K562 (cell line): ENCODE data around the gene CISD3. TPM values are rescaled to one million over a fixed set of nuclear protein-coding genes. Genes with fewer than 3 reads are reported as not detected.

ENCODE experiments used
- CBFA2T3 ChIP-seq: fragments of 450-650 bp; IDR thresholded peaks from 2 replicates; pipeline ENCODE4 v1.6.1; 2017
- ETS1 ChIP-seq: conservative IDR thresholded peaks from 2 replicates; pipeline ENCODE4 v1.6.1; 2011; ENCODE audit warnings: low read depth, mild to moderate bottlenecking, low read length; ENCODE audit not compliant: control insufficient read depth
- ETV5 ChIP-seq: sonication (generic); formaldehyde crosslinking; IDR thresholded peaks from 2 replicates; pipeline ENCODE4 v1.4.0; 2020; ENCODE audit warnings: low read depth, mild to moderate bottlenecking, missing genetic modification reagents
- GABPA ChIP-seq: fragments of 200-800 bp; sonication (Bioruptor generic); conservative IDR thresholded peaks from 2 replicates; pipeline ENCODE4 v1.6.1; 2016; ENCODE audit warnings: low read depth, missing genetic modification characterization, missing compliant biosample characterization
- GTF2F1 ChIP-seq: IDR thresholded peaks from 2 replicates; pipeline ENCODE4 v1.6.1; 2011; ENCODE audit warnings: low read depth, low read length, improper control_type of control experiment
- MAZ ChIP-seq, 2 experiments: fragments of 450-650 bp in 1 of 2; sonication (generic) in 1 of 2; formaldehyde crosslinking; IDR thresholded peaks in 1 of 2; conservative IDR thresholded peaks in 1 of 2; 2 replicates each; pipeline versions ENCODE4 v1.4.0 to v1.5.0; 2020; ENCODE audit warnings: mild to moderate bottlenecking in 1 of 2, missing genetic modification reagents in 1 of 2
- MYC ChIP-seq, 2 experiments: fragments of 250-450 bp in 1 of 2; sonication (Bioruptor Pico) in 1 of 2; IDR thresholded peaks; 2 replicates each; pipeline versions ENCODE4 v1.5.1 to v1.6.1; 2012 to 2021; ENCODE audit warnings: low read depth in 2 of 2, borderline replicate concordance in 1 of 2, improper control_type of control experiment in 1 of 2, low read length in 1 of 2, mild to moderate bottlenecking in 1 of 2, moderate library complexity in 1 of 2
- NELFE ChIP-seq: IDR thresholded peaks from 2 replicates; pipeline ENCODE4 v1.6.1; 2011; ENCODE audit warnings: mild to moderate bottlenecking; ENCODE audit not compliant: insufficient read depth, insufficient read length
- PHB ChIP-seq: fragments of 250-450 bp; sonication (Bioruptor Pico); IDR thresholded peaks from 2 replicates; pipeline ENCODE4 v1.5.0; 2021
- RBBP5 ChIP-seq: fragments of 200-600 bp; sonication (generic); IDR thresholded peaks from 2 replicates; pipeline ENCODE4 v1.6.1; 2012; ENCODE audit warnings: borderline replicate concordance, mild to moderate bottlenecking, low read length, control low read depth, inconsistent platforms; ENCODE audit not compliant: insufficient read depth, poor library complexity, severe bottlenecking
- SPI1 ChIP-seq: IDR thresholded peaks from 2 replicates; pipeline ENCODE4 v1.6.1; 2011; ENCODE audit warnings: low read depth, low read length, control low read depth, borderline replicate concordance
- TAF15 ChIP-seq: fragments of 200-400 bp; formaldehyde crosslinking; IDR thresholded peaks from 2 replicates; pipeline ENCODE4 v1.6.1; 2017; ENCODE audit warnings: mild to moderate bottlenecking, low read depth, low read length, moderate library complexity
- TSC22D4 ChIP-seq: fragments of 450-650 bp; IDR thresholded peaks from 2 replicates; pipeline ENCODE4 v1.6.1; 2016; ENCODE audit warnings: missing genetic modification characterization, missing biosample characterization, control low read depth
- ZBTB5 ChIP-seq: fragments of 450-650 bp; IDR thresholded peaks from 2 replicates; pipeline ENCODE4 v1.6.1; 2017; ENCODE audit warnings: antibody characterized with exemption
- ZNF212 ChIP-seq: fragments of 450-650 bp; formaldehyde crosslinking; IDR thresholded peaks from 2 replicates; pipeline ENCODE4 v1.4.0; 2020; ENCODE audit warnings: mild to moderate bottlenecking
- polyA plus RNA-seq, 8 experiments: library from polyadenylated mRNA; depleted of rRNA in 4 of 8; stranded (reverse) in 5 of 8; unstranded in 3 of 8; fragments of >200 nt; fragmentation: Nextera tagmentation in 2 of 8; fragmentation: Illumina TruSeq in 1 of 8; extraction: Ambion mirVana in 2 of 8; extraction: Trizol in 1 of 8; gene quantifications; 2 replicates each; pipeline versions ENCODE4 v1.2.1 to v1.2.3, GENCODE V29; 2011 to 2014; ENCODE audit warnings: inconsistent platforms in 1 of 8, missing spikeins in 1 of 8
- total RNA-seq, 7 experiments: library from RNA; depleted of rRNA in 6 of 7; stranded (reverse); fragments of >200 nt in 6 of 7; fragmentation: Illumina TruSeq in 2 of 7; extraction: Trizol in 2 of 7; gene quantifications; 2 replicates each; pipeline versions ENCODE4 v1.2.1 to v1.2.3, GENCODE V29; 2011 to 2021; ENCODE audit warnings: low replicate concordance in 1 of 7
- TF ChIP-seq, protein P1 (sequence below): sonication (generic); formaldehyde crosslinking; IDR thresholded peaks from 2 replicates; pipeline ENCODE4 v1.8.1; 2023; ENCODE audit warnings: mild to moderate bottlenecking, missing genetic modification reagents
- TF ChIP-seq, protein P2 (sequence below): fragments of 450-650 bp; IDR thresholded peaks from 2 replicates; pipeline ENCODE4 v1.7.1; 2018; ENCODE audit warnings: mild to moderate bottlenecking, low read depth; ENCODE audit not compliant: partially characterized antibody

Gene CISD3
- total and polyA plus RNA-seq, 9 of the 15 experiments (the other 6 are each of a cell fraction or from before 2014, with no cell fraction given) = 5.0 to 60.7 (median 15.7) TPM

DNA sequence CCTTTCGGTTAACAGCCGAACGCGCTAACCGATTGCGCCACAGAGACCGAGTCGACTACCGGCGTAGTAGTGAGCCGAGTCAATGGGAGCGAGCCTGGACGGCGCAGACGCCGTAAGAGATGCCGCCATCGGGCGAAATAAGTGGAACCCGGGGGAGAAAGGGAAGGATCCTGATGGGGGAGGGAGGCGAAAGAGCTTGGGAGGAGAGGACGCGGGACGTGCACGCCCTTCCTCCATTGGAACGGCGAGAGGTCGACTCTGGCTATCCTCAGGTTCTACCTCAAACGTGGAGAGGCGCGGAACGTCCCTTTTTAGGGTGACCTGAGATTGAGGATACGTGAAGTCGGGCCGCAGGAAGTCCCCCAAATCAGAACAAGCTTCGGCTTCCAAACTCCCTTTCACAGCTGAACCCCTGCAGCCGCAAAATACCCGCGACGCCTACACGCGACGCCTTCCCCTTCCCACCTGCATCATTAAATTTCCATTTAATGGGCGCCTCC, 21.7 kb downstream of the CISD3 start (continued):
- TF ChIP-seq GABPA (tag) (no peak), PHB (CRISPR knock-in tag) (no peak; the same call in 1 of the 2 replicates), RBBP5 (peak; percentile 26), CBFA2T3 (no peak), ETS1 (peak; percentile 95), MYC (IDR thresholded peaks at IDR 0.05; ENCODE audit: low read depth, low read length) (no peak), MYC (CRISPR knock-in tag; IDR thresholded peaks at IDR 0.05; ENCODE audit: borderline replicate concordance, low read depth) (no peak), NELFE (no peak), MAZ (CRISPR knock-in tag; conservative IDR thresholded peaks at IDR 0.05 in 1 of 2, IDR thresholded peaks at IDR 0.05 in 1 of 2) (peak in 1 of 2 experiments; percentile 27; a peak in 1 of 4 replicates), ZBTB5 (no peak), ETV5 (CRISPR knock-in tag) (no peak), TSC22D4 (tag) (no peak), GTF2F1 (no peak), ZNF212 (CRISPR knock-in tag) (no peak), TAF15 (no peak), SPI1 (0 out of 2 replicates have a peak, but pooled peaks have one; percentile 7)
- TF ChIP-seq, protein P1, sequence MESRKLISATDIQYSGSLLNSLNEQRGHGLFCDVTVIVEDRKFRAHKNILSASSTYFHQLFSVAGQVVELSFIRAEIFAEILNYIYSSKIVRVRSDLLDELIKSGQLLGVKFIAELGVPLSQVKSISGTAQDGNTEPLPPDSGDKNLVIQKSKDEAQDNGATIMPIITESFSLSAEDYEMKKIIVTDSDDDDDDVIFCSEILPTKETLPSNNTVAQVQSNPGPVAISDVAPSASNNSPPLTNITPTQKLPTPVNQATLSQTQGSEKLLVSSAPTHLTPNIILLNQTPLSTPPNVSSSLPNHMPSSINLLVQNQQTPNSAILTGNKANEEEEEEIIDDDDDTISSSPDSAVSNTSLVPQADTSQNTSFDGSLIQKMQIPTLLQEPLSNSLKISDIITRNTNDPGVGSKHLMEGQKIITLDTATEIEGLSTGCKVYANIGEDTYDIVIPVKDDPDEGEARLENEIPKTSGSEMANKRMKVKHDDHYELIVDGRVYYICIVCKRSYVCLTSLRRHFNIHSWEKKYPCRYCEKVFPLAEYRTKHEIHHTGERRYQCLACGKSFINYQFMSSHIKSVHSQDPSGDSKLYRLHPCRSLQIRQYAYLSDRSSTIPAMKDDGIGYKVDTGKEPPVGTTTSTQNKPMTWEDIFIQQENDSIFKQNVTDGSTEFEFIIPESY = no peak
- TF ChIP-seq, protein P2, sequence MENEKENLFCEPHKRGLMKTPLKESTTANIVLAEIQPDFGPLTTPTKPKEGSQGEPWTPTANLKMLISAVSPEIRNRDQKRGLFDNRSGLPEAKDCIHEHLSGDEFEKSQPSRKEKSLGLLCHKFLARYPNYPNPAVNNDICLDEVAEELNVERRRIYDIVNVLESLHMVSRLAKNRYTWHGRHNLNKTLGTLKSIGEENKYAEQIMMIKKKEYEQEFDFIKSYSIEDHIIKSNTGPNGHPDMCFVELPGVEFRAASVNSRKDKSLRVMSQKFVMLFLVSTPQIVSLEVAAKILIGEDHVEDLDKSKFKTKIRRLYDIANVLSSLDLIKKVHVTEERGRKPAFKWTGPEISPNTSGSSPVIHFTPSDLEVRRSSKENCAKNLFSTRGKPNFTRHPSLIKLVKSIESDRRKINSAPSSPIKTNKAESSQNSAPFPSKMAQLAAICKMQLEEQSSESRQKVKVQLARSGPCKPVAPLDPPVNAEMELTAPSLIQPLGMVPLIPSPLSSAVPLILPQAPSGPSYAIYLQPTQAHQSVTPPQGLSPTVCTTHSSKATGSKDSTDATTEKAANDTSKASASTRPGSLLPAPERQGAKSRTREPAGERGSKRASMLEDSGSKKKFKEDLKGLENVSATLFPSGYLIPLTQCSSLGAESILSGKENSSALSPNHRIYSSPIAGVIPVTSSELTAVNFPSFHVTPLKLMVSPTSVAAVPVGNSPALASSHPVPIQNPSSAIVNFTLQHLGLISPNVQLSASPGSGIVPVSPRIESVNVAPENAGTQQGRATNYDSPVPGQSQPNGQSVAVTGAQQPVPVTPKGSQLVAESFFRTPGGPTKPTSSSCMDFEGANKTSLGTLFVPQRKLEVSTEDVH = no peak
